Ammon's horn (tissue), 1 donor: ENCODE data around the gene ARHGAP35.
"Not testable (repeated sequence)": the region's sequence is repeated elsewhere in the genome, so short reads cannot be mapped to it uniquely, and the experiment has no call there.

ENCODE experiments used
- DNase-seq: peaks from one replicate; pipeline ENCODE4 v3.0.0-alpha.2; 2016; ENCODE audit warnings: low spot score

Gene ARHGAP35

DNA sequence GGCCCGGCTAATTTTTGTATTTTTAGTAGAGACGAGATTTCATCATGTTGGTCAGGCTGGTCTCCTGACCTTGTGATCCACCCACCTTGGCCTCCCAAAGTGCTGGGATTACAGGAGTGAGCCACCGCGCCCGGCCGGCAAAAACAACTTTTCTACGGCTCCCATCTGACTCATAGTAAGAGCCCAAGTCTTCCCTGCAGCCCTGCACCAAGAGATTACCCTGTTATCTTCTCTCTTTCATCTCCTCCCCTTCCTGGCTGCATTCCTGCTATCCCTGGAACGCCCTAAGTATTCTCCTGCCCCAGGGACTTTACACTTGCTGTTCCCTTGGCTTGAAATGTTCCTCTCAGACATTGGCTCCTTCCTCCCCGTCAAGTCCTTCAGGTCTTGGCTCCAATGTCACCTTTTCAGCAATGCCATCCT, 16.7 kb upstream of the ARHGAP35 start:
- no peak for DNase-seq

DNA sequence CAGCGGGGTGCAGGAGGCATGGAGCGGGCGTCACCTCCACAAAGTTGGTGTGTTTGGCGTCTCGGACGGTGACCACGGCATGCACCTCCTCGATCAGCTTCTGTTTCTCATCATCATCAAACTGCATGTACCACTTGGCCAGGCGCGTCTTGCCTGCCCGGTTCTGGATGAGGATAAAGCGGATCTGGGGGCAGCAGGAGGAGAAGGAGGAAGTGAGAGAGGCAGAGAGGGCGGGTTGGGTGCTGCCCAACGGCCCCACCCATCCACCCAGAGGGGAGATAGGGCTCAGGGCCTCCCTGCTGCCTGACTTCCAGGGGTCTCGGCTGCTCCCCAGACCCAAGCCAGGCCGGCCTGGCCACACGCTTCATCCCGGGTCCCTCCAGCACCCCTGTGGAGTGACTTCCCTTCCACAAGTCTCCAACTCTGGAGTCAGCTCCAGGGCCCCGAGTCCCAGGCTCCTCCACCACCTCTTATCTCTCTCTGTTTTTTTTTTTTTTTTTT, 14.8 kb upstream of the ARHGAP35 start:
- DNase-seq: no peak

DNA sequence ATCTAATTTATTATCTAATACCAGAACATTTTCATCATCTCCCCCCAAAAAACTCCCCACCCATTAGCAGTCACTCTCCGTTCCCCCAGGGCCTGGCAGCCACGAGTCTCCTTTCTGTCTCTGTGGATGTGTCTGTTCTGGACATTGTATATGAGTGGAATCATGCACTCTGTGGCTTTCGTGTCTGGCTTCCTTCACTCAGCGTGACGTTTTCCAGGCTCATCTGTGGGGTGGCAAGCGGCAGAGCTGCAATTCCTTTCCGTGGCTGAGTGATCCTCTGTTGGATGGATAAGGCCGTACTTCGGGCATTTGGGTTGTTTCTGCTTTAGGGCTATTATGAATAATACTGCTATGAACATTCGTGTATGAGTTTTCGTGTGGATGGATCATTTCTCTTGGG, 13.3 kb upstream of the ARHGAP35 start:
- DNase-seq: no peak

DNA sequence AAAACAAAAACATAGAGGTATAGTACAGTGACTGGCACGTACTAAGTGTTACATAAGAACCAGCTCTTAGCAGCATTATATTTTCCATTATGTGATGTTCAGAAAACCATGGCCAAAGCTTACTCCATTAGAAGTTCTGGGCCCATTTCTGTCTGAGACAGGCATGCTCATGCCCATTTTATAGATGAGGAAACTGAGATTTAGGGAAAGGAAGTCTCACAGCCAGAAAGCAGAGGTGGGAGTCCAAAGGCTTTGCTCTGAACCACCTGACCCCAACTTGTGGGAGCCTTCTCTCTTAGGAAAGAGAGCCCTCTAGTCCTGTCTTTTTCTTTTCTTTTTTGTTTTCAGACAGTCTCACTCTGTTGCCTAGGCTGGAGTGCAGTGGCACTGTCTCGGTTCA, 12.4 kb upstream of the ARHGAP35 start:
- no peak for DNase-seq

DNA sequence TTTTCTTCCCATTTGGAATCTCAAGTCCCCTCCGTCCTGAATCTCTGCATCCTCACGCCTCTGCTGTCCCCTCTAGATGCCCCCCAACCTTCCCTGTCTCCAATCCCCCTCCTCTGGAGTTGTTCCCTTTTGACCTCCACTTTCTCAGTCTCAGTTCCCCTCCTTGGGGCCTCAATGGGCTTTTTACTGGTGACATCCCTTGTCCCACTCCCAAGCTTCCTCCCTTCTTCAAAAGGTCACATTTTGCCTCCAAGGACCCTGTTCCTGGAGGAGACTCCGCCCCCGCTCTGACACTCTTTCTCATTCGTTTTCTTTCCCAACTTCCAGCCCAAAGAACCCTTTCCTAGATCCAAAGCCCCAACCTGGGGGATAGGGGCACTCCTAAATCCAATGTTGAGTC, 11.2 kb upstream of the ARHGAP35 start:
- no peak for DNase-seq

DNA sequence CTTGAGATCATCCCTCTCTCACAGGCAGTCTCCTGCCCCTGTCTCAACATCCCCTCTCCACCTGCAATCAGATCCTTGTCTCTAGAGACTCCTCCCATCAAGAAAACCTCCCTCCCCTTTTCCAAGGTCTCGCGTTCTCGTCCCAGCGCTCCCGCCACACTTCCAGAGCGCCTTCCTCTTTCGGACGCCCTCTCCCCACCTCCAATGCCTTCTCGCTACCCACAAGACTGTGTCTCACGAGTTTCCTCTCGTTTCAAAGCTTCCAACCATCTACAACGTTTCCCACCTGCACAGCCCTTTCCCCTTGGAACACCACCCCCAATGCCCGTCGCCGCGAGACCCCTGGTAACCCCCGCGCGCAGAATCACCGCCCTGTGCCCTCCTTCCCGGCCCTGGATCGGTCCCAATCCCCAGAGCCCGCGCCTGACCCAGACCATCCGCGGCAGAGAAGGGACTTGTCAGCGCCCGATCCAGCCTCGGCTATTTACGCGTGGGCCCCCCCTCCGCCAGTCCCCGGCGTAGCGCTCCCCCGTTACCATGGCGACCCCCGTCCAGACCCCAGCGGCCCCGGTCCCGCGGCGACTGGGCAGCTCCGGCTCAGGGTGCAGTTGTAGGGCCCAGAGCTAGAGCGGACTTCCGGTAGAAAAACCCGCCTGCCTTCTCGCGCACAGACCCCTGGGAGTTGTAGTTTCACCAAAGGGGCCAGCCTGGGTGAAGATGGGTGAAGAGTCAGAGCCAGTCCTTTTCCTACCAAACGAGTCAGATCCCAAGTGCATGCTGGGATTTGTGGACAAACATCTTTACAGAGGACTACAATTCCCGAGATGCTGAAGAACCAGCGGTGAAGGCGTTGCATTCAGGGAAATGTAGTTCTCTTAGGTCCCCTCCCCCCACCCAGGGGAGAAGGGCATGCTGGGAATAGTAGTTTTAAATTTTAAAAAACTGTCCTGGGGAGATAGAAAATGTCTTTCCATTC, 10.3 kb upstream of the ARHGAP35 start, which contains the start of gene AP2S1:
Gene AP2S1, minus strand, starts transcription at position 619 of the 976 bp plus-strand sequence. Its CDS starts 80 bp downstream, at position 539.
- DNase-seq: peak; percentile 99

DNA sequence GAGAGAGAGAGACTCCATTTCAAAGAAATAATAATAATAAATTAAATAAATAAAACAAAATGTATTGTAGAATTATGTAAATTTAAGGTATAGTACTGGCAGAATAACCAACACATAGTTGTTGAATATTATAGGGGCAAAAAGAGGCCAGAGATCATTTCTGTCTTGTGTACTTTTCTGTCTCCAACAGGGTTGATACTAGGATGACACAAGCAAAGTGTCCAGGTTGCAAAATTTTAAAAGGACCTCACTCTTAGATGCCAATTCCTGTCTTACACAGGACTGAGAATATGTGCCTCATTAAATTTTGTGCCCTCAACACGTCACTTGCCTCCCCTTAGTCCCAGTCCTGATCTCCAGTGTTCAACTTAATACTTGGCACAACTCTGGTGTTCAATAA, 8.0 kb upstream of the ARHGAP35 start:
- DNase-seq: no peak

DNA sequence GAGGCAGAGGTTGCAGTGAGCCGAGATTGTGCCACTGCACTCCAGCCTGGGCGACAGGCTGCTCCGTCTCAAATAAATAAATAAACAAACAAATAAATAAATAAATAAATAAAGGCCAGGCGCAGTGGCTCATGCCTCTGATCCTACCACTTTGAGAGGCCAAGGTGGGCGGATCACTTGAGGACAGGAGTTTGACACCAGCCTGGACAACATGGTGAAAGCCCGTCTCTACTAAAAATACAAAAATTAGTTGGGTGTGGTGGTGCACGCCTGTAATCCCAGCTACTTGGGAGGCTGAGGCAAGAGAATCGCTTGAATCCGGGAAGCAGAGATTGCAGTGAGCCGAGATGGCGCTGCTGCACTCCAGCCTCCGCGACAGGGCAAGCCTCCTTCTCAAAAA, 6.1 kb upstream of the ARHGAP35 start:
- DNase-seq: not testable (repeated sequence)

DNA sequence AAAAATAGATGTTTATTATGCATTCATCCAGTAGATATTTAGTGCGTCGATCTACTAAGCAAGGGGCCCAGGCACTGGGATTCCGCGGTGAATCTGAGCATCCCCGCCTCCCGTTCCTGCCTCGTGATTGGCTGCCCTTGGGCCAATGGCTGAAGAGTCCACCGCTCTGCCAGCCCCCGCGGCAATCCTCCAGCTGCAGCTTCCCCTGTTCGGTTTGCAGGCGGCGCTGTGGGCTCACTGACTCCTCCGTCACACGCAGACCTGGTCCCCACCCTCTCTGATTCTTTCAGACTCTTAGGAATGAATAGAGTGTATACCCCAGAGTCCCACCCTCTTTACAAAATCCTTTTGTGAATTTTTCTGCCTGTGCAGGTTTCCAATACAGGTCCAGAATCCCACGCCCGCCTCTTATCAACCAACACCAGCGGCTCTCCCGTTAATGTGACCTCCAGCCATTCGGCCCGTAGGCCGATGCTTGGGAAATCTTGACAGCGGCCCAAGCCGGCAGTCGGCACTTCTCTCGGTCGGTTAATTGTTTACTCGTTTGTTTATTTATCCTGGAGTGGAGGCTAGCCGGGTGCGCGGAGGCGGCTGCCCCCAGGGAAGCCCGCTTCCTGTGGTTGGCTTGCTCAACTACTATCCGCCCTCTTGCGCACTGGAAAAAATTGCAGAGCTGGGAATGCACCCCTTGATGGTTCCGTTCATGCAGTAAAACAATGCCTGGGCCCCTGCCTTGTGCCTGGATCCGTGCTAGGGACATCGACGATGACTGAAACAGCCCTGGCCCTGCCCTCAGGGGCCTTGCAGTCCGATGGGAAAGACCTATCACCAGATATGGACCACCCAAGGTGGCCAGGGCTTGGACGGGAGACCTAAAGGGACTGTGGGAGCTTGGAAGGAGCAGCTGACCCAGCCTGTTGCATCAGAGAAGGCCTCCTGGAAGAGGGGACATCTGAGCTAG, 4.5 kb upstream of the ARHGAP35 start:
- peak; percentile 99 for DNase-seq

DNA sequence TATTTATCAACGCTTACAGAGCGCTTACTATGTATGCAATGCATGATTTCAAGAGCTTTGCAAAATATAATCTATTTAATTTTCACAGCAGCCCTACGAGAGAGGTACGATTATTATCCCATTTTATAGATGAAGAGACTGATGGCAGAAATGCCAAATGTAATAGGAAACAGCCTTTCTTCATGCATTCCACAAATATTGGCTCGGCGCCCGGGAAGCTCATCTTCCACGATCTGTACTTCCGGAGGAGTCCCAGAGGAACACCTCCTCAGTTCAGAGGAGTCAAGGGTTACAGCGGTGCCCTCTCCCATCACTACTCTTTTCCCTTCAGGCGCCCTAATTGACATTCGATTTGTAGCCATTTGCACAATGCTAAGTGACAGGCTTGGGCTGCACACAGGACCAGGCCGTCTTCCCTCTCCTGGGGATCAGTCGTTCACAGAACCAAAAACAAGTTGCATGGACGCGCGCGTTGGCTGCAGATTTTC, 1.1 kb upstream of the ARHGAP35 start:
- no peak for DNase-seq

DNA sequence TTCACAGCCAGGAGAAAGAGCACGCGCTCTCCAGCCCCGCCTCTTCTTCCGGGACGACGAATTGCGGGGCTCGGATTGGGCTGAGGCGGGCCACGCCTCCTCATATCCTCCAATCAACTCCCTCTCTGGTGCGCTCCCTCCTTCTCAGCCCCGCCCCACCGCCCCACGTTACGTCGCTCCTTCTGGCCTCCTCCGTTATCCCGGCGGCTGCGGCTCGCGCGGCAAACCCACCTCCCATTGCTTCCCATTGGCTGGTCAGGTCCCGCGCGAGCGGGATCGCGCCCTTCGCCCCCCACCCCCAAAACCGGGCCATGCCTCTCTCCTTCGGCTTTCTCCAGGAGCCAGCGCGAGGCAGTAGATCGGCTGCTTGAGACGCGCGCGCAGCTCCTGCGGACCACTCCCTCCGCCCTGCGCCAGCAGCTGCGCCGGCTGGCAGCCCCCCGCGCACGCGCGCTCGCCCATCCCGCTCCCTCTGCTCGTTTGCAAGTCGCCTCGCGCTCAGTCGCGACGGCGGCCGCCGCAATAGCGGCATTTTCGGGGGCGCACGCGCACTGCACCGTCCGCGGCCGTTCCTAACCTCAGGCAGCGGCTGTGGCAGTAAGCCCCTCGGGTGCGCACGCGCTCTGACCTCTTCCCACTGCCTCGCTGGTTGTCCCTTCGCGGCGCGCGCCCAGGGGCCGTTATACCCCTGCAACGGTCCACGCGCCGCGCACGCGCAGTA, 512 bp upstream of the ARHGAP35 start:
- peak; percentile 99 for DNase-seq

DNA sequence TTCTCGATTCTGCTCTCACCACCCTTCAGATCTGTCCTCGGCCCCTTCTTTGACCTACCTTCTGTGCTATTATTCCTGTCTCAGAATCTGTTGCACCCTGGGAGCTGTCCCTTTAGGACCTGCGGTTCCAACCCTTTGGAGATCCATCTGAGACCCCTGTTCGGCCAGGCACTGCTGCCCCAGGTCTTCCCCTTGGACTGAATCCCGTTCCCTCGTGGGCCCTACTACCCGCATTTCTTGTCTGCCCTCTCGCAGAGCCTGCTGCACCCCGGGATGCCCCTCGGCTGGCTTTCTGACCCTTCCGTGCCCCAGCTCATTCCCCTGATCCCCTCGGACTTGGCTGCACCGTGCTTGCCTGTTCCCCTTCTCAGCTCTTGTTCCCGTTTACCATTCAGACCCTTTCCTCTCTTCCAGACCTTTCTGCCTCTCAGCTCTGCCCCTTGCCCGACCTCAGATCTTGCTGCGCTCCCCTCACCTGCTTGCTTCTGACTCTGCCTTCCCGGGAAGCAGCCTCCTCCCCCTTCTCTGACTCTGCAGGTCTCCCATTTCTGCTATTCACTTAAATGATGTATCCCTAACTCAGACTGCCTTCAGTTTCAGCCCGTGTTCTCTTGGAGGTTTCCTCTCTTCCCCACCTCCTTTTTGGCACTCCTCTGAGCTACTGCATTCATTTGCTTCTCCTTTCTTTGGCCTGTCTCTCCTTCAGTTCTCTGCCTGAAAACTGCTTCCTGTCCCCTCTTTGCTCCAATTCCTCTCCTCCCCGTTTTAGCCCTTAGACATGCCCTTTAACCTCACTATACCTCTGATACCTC, 1.1 kb downstream of the ARHGAP35 start:
- DNase-seq: peak; percentile 39

DNA sequence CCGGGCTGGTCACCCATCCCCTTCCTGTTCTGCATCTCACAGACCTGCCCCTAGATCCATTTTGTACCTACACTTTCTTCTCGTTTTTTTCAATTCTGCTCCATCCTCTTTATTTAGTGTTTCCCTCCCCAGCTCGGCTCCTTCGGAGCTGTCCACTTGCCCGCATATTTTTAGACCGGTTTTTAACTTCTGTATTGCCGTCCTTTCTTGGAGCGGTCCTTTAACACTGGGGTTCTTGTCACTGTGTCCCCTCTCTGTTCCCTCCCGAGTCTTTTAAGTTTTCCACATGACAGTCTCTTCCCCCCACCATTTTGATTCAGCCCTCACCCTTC, 1.7 kb downstream of the ARHGAP35 start:
- DNase-seq: no peak

DNA sequence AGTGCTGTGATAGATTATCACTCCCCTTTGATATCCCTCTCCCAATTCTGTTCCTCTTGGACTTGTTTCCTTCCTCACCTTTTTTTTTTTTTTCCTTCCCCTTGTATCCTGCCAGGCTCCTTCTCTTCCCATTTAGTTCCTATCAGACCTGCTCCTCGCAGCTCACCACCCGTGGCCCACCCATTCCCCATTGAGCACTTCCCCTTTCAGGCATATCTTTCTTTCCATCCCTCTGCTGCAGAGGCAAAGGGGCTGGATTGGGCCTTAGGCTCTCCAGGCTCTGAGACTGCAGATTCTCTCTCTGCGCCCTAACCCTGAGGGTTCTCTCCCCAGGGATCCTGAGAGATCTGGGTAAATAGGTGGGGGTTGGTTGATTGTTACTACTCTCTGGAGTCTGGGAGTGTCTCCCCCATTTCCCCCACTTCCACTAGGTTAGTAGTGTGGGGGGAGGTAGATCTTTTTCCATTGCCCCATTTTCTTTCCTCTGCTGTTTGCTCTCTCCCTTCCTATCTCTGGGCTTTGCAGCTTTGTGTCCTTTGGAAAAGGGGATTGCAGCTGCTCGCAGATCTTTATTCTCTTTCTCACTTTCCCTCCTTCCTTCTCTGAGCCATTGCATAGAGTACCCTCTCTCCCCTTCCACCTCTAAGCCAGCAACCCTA, 2.3 kb downstream of the ARHGAP35 start:
- DNase-seq: no peak

DNA sequence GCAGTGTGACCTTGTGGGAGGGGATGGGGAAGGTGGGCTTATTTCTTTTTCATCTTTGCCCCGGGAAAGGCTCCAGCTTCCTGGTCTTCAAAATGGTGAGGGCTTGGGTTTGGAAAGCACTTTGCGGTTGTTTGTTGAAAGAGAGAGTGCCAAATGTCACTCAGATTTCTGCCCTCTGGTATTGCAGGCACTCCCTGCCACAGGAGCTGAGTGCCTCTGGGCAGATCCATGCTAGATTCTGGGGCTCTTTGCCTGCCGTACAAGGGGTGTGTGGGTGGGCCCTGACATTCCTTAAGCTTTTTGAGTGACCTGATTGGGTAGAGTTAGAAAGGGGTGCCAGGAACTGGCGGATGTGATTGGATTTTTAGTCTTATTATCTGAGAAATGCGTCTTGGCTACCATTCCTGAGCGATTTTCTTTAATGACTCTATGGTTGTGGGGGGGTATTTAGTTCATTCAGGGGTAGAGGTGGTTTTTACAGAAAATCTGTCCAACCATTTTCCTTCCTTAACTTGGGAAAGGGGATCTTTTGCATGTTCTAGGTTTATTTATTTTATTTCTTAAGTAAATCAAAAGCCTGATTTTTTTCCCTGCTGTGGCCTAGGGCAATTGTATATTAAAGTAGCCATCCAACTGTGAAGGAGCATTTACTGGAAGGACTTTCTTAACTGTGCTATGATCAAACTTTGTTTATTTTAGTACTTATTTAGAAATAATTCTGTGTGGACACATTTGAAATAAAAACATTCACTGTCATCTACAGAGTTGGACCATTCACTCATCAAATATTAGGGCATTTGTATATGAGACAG, 3.2 kb downstream of the ARHGAP35 start:
- no peak for DNase-seq

DNA sequence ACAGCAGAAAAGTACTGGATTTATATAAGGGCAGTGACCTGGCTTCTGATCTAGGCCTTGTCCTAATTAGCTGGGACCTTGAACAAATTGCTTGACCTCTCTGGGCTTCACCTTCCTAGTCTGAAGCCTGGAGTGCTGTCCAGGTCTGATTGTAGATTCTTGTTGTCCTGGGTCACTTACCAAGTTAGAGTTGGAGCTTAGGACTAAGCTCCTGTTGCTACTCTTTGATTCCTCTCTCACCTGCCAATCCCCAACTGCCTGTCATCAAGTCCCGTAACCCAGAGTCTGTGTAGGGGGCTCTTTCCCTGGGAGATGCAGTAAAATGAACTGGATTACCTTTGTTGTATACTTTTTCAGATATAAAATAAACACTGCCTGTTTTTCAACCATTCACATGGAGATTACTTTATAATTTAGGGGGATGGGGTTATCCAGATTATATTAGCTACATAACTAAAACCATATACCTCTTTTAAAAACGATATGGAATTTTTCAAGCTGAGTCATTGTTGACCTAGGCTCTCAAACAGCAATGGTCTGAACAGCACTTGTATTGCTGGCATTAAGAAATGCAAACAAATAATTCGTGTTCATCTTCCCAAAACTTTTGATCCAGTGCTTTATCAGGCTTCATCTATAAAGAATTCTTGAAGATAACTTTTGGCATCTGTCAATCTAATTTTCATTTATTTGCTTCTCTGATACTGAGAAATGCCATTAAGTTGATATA, 5.8 kb downstream of the ARHGAP35 start:
- no peak for DNase-seq

DNA sequence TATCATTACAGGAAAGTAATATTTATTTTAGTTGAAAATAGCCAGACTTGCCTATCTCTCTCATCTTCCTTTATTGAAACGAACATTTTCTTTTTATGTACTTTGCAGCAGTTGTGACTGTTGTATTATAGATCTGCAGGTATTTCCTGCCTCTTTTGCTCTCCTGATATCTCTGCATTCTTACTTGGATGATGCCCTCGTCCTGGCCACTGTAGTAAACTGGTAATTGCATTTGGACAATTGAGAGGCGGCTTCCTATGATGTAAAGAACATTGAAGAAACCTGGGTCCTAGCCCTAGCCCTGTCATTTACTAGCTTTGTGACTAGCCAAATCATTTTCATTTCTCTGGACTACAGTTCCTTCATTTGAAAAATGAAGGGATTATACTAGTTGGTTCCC, 6.4 kb downstream of the ARHGAP35 start:
- no peak for DNase-seq

DNA sequence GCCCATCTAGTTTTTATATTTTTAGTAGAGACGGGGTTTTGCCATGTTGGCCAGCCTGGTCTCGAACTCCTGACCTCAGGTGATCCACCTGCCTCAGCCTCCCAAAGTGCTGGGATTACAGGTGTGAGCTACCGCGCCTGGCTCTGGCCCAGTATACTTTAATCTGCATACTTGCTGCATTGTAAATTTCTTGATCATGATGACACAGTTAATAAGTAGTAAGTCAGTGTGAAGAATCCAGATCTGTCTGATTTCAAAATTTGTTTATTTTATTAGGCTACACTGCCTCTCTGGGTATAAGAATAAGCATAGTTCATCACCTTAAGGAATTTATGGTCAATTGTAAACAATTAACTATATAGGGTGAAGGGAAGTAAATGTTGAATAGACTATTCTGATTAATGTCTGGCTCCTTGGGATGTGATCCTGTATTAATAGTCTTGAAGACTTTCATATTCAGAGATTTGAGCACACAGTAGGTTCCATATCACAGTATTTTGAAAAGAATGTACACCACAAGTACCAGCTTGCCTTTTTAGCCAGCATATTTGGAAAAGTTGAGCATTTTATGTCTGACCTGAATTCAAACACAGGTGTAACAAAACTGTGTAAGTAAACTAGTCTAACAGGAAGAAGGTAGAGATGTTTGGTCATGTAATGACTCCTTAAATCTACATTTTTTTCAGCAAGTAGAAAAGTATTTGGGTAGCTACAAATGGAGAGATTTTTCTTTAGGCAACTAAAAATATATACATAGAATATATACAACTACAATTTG, 7.4 kb downstream of the ARHGAP35 start:
- no peak for DNase-seq
